ENCODE measurements around the gene RND1. TPM values are rescaled to one million over a fixed set of nuclear protein-coding genes. Genes with fewer than 3 reads are reported as not detected.

The RND1 gene
- total and polyA plus RNA-seq, 2 of the 13 experiments (the other 11 are each of a cell fraction or from before 2014, with no cell fraction given), result 1.8 to 1.9 TPM

DNA sequence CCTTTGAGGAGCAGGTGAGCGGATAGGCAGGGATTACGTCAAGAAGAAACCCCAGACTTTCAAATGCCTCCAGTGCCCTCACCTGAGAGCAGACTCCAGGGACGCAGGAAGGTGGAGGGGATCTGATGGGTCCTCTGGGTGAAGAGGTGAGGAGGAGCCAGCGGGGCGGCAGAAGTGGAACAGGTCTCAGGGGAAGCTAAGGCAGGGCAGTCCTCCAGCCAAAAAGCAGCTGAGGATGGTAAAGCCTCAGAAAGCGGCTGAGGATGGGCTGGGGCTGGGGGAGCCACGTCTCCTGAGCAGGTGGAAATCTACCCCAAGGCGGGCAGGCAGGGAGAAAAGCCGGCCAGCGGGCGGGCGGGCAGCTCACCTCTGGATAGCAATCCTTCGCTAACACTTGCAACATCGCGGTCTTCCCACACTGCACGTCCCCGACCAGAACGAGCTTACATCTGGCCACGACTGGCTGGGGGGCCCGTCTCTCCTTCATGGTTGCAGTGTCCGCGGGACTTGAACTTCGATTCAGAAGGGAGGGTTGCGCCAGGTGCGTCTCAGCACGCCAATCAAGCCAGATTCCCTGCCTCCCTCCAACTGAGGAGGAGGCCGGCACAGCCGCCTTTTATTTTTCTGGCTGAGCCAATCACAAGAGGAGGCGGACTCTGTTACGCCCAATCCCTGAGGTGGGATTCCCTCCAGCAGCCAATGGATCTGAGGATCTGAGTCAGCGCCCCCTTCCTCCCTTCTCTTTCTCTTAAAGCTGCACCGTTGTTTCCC lies at the start of gene RND1 (continued):
- TF ChIP-seq, protein P1, sequence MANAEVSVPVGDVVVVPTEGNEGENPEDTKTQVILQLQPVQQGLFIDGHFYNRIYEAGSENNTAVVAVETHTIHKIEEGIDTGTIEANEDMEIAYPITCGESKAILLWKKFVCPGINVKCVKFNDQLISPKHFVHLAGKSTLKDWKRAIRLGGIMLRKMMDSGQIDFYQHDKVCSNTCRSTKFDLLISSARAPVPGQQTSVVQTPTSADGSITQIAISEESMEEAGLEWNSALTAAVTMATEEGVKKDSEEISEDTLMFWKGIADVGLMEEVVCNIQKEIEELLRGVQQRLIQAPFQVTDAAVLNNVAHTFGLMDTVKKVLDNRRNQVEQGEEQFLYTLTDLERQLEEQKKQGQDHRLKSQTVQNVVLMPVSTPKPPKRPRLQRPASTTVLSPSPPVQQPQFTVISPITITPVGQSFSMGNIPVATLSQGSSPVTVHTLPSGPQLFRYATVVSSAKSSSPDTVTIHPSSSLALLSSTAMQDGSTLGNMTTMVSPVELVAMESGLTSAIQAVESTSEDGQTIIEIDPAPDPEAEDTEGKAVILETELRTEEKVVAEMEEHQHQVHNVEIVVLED (CRISPR knock-in tag; IDR thresholded peaks at IDR 0.05; ENCODE audit: borderline replicate concordance), result no peak; the same call in 1 of the 2 replicates
- TF ChIP-seq FLYWCH1 (CRISPR knock-in tag; IDR thresholded peaks at IDR 0.05), result no peak
- no peak for TF ChIP-seq NR2F1 (CRISPR knock-in tag; IDR thresholded peaks at IDR 0.05)
- no peak for TF ChIP-seq ELF1 (CRISPR knock-in tag; IDR thresholded peaks at IDR 0.05)
- TF ChIP-seq ZNF619 (CRISPR knock-in tag; IDR thresholded peaks at IDR 0.05), result no peak
- TF ChIP-seq ZNF333 (CRISPR knock-in tag; IDR thresholded peaks at IDR 0.05; ENCODE audit: borderline replicate concordance), result peak; percentile 84; the same call in 1 of the 2 replicates
- TF ChIP-seq, protein P2, sequence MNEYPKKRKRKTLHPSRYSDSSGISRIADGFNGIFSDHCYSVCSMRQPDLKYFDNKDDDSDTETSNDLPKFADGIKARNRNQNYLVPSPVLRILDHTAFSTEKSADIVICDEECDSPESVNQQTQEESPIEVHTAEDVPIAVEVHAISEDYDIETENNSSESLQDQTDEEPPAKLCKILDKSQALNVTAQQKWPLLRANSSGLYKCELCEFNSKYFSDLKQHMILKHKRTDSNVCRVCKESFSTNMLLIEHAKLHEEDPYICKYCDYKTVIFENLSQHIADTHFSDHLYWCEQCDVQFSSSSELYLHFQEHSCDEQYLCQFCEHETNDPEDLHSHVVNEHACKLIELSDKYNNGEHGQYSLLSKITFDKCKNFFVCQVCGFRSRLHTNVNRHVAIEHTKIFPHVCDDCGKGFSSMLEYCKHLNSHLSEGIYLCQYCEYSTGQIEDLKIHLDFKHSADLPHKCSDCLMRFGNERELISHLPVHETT (CRISPR knock-in tag; conservative IDR thresholded peaks at IDR 0.05), result no peak
- TF ChIP-seq ZNF496 (CRISPR knock-in tag; IDR thresholded peaks at IDR 0.05; ENCODE audit: insufficient replicate concordance), result no peak
- TF ChIP-seq GPN1 (CRISPR knock-in tag; IDR thresholded peaks at IDR 0.05; ENCODE audit: borderline replicate concordance), result no peak
- no peak for TF ChIP-seq FOXA3 (CRISPR knock-in tag; IDR thresholded peaks at IDR 0.05)
- peak; percentile 49; the same call in 1 of the 2 replicates for TF ChIP-seq PCBP1 (IDR thresholded peaks at IDR 0.05; ENCODE audit: borderline replicate concordance, low read depth, low read length)
- peak; percentile 71 for TF ChIP-seq MEIS1 (CRISPR knock-in tag; IDR thresholded peaks at IDR 0.05; ENCODE audit: borderline replicate concordance)
- peak; percentile 99 for TF ChIP-seq POLR2G (IDR thresholded peaks at IDR 0.05; ENCODE audit: low read depth, low read length)
- TF ChIP-seq, protein P3, sequence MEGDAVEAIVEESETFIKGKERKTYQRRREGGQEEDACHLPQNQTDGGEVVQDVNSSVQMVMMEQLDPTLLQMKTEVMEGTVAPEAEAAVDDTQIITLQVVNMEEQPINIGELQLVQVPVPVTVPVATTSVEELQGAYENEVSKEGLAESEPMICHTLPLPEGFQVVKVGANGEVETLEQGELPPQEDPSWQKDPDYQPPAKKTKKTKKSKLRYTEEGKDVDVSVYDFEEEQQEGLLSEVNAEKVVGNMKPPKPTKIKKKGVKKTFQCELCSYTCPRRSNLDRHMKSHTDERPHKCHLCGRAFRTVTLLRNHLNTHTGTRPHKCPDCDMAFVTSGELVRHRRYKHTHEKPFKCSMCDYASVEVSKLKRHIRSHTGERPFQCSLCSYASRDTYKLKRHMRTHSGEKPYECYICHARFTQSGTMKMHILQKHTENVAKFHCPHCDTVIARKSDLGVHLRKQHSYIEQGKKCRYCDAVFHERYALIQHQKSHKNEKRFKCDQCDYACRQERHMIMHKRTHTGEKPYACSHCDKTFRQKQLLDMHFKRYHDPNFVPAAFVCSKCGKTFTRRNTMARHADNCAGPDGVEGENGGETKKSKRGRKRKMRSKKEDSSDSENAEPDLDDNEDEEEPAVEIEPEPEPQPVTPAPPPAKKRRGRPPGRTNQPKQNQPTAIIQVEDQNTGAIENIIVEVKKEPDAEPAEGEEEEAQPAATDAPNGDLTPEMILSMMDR (CRISPR knock-in tag; IDR thresholded peaks at IDR 0.05), result 0 out of 2 replicates have a peak, but pooled peaks have one; percentile 2
- no peak for TF ChIP-seq MBNL3 (CRISPR knock-in tag; conservative IDR thresholded peaks at IDR 0.05)
- TF ChIP-seq MED1 (CRISPR knock-in tag; IDR thresholded peaks at IDR 0.05), result peak; percentile 38; the same call in 1 of the 2 replicates
- no peak for TF ChIP-seq NPAS2 (CRISPR knock-in tag; IDR thresholded peaks at IDR 0.05; ENCODE audit: borderline replicate concordance)
- TF ChIP-seq SOX6 (IDR thresholded peaks at IDR 0.05), result no peak
- peak; percentile 63 for TF ChIP-seq SOX6 (CRISPR knock-in tag; IDR thresholded peaks at IDR 0.05)
- no peak for TF ChIP-seq SP1 (IDR thresholded peaks at IDR 0.05)
- TF ChIP-seq SP1 (CRISPR knock-in tag; IDR thresholded peaks at IDR 0.05), result peak; percentile 29; the same call in 1 of the 2 replicates
- TF ChIP-seq KLF13 (CRISPR knock-in tag; IDR thresholded peaks at IDR 0.05), result no peak
- TF ChIP-seq HDAC2 (CRISPR knock-in tag; IDR thresholded peaks at IDR 0.05), result no peak
- TF ChIP-seq STAG1 (CRISPR knock-in tag; IDR thresholded peaks at IDR 0.05), result no peak
- TF ChIP-seq NCOR1 (IDR thresholded peaks at IDR 0.05; ENCODE audit: borderline replicate concordance, low read length), result no peak
- no peak for TF ChIP-seq POLR2AphosphoS2 (IDR thresholded peaks at IDR 0.05; ENCODE audit: low read depth, low read length)
- peak; percentile 29; the same call in 1 of the 2 replicates for TF ChIP-seq NCOA2 (CRISPR knock-in tag; IDR thresholded peaks at IDR 0.05)

All from HepG2 (cell line).